HG02840 (cell line): ENCODE measurements around the gene ZNF335.

Experiments used
- ATAC-seq: cut with Tn5 transposase; IDR thresholded peaks from one replicate; pipeline ENCODE4 v1.9.1; 2021; ENCODE audit warnings: mild to moderate bottlenecking, moderate library complexity, moderate number of reproducible peaks; ENCODE audit not compliant: unreplicated experiment, low FRiP score

ZNF335 gene

GRCh38 chr20:45971675-45972499 lies at the start of gene ZNF335:
TSS of gene ZNF335 (minus strand) at chr20:45972203. CDS start at chr20:45971410, 793 bp downstream.
- peak; percentile 73 for ATAC-seq

GRCh38 chr20:46020555-46020954 lies 48.6 kb upstream of the ZNF335 start:
- no peak for ATAC-seq

DNA sequence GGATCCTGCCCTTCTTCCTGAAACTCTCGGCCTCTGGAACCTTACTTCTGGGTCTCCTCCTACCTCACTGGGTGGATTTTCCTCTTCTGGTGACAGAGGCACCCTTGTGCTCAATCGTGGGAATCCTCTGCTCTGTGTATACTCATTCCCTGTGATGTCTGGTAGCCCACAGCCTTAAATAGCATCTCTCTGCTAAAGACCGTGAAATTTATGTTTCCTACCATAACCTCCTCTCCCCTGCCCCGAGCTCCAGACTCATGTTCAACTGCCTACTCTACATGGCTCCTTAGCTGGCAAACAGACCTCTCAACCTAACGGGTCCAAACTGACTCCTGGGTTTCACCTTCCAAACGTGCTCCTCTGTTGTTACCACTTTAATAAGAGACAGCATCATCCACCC lies 46.6 kb upstream of the ZNF335 start:
- no peak for ATAC-seq

DNA sequence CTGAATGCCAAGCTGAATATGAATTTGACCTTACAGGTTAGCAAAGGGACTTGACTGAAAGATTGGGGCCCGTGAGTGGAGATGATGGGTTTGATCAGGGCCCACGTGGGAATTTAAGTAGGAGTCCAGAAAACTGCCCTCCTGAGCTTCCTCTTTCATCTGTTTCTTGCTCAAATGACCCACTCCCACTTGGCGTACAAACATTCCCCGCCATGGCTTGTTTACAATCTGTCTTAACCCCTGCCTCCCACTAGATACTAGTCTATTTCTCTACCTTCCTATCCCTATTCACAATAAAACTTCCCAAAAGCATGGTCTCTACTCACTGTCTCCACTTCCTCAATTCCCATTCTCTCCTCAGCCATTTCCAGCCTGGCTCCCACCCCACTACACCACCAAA lies 46.1 kb upstream of the ZNF335 start:
- ATAC-seq = no peak

GRCh38 chr20:46017272-46017671 lies 45.3 kb upstream of the ZNF335 start:
- no peak for ATAC-seq

DNA sequence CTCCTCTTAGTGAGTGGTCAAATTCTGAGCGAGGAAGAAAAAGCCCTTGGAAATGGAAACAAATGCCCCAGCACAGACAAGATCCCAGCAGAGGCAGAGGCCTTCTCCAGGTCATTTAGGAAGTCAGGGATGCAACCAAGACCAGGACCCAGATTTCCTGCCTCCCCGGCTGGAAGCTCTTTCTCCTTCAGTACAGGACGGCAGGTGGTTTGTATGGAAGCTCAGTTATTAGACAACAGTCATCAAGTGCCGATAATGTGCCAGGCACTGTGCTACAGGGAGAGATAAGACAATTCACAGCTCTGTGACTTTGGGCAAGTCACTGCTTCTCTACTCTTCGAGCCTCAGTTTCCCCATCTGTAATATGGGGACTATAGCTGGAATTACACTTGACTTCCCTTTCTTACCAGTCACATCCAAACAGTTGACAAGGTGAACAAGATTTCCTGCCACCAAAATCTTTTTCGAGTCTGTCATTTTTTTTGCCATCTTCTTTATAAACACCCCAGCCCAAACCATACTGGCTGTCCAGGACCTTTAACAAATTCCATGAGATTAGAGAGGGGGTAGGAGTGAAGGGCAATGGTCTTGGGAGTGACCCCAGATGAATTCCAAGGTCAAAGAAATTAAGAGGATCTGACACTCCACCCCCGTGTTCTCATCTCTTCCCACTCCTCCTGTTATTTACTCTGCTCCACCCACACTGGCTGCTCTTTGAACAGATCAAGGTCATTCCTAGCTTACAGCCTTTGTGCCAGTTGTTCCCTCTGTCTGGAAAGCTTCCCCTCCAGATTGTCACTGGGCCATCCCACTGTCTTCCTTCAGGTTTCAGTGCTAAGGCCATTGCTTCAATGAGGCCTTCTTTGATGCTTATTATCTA lies 42.8 kb upstream of the ZNF335 start:
- no peak for ATAC-seq

DNA sequence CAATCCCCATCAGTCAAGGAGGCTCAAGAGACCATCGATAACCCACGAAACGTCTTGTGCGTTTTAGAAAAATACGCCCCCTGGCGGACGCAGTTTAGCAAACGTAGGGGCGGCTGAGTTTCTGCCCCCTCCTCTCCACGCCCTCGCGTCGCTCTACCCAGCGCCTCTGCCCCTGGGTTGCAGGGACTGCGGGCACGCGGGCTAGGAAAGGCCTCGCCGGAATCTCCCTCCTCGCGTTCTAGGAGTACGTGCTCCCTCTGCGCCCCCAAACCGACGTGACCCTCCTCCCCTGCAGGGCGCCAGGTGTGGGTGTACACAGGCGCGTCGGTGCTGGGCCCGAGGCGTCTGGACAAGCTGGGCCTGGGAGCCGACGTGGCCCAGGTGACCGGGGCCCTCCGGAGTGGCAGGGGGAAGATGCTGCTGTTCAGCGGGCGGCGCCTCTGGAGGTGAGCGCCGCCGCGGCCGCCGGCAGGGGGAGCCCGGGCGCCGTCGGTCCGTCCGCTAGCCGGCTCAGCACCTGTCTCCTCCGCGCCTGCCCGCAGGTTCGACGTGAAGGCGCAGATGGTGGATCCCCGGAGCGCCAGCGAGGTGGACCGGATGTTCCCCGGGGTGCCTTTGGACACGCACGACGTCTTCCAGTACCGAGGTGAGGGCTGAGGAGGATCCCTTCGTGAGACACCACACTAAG lies 42.0 kb upstream of the ZNF335 start:
- no peak for ATAC-seq

GRCh38 chr20:46013322-46013828 lies 41.4 kb upstream of the ZNF335 start:
- no peak for ATAC-seq

DNA sequence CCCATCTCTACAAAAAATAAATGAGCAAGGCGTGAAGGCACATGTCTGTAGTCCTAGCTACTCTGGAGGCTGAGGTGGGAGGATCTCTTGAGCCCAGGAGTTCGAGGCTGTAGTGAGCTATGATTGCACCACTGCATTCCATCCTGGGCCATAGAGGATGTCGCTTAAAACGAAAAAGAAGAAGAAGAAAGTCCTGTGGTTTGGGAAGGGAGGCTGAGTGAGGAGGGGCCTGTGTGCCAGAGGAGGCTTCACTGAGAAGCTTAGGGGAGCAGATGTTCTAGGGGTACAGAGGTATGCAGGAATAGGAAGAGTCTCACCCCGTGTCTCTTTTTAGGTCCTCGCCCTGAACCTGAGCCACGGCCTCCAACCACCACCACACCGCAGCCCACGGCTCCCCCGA lies 40.9 kb upstream of the ZNF335 start:
- no peak for ATAC-seq

DNA sequence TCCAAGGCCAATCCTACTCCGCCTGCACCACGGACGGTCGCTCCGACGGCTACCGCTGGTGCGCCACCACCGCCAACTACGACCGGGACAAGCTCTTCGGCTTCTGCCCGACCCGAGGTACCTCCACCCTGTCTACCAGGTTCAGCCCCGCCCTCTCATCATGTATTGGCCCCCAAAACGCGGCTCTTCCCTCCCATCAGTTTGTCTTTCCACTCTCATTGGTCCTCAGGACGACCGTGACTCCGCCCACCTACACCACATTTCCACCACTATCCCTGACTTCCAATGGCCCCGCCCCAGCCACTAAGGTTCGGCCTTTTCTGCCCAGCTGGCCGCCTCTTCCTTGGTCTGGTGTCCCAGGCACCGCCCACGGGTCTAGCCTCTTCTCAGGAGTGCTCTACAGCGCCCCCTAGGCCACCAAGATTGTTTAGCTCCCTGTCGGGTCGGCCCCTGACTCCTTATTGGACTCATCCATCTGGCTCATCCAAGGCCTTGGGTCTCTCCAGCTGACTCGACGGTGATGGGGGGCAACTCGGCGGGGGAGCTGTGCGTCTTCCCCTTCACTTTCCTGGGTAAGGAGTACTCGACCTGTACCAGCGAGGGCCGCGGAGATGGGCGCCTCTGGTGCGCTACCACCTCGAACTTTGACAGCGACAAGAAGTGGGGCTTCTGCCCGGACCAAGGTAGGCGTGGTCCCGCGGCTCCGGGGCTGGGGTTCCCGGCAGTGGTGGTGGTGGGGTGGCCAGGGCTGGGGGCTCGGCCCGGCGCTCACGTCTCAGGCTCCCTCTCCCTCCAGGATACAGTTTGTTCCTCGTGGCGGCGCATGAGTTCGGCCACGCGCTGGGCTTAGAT lies 39.9 kb upstream of the ZNF335 start:
- ATAC-seq = no peak

DNA sequence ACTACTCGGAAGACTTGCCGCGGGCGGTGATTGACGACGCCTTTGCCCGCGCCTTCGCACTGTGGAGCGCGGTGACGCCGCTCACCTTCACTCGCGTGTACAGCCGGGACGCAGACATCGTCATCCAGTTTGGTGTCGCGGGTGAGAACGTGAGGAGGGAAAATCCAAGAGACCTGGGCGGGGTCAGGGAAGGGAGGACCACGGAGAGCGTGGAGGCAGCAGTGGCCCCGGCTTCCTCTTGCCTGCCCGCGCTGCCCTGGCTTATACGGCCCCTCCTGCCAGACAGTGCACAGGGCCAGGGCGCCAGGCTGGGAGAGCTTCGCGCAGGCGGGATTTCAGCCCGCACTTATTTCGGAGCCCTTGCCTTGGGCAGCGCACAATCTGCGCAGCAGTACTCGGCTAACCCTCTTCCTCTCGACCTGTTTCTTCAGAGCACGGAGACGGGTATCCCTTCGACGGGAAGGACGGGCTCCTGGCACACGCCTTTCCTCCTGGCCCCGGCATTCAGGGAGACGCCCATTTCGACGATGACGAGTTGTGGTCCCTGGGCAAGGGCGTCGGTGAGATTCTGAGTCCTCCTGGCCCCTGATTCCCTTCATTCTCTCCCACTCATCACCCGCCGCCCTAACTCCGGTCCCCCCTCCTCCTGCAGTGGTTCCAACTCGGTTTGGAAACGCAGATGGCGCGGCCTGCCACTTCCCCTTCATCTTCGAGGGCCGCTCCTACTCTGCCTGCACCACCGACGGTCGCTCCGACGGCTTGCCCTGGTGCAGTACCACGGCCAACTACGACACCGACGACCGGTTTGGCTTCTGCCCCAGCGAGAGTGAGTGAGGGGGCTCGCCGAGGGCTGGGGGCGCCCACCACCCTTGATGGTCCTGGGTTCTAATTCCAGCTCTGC lies 38.7 kb upstream of the ZNF335 start:
- ATAC-seq = no peak

GRCh38 chr20:46009816-46010215 lies 37.8 kb upstream of the ZNF335 start:
- ATAC-seq = no peak

DNA sequence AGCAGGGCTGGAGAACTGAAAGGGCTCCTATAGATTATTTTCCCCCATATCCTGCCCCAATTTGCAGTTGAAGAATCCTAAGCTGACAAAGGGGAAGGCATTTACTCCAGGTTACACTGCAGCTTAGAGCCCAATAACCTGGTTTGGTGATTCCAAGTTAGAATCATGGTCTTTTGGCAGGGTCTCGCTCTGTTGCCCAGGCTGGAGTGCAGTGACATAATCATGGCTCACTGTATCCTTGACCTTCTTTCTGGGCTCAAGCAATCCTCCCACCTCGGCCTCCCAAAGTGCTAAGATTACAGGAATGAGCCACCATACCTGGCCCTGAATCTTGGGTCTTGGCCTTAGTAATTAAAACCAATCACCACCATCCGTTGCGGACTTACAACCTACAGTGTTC lies 35.7 kb upstream of the ZNF335 start:
- no peak for ATAC-seq

DNA sequence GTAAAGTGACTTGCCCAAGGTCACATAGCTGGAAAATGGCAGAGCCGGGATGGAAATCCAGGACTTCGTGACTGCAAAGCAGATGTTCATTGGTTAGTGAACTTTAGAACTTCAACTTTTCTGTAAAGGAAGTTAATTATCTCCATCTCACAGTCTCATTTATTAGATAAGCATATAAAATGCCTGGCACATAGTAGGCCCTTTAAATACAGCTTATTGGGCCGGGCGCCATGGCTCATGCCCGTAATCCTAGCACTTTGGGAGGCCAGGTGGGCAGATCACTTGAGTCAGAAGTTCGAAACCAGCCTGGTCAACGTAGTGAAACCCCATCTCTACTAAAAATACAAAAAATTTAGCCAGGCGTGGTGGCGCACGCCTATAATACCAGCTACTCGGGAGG lies 35.0 kb upstream of the ZNF335 start:
- ATAC-seq = no peak

DNA sequence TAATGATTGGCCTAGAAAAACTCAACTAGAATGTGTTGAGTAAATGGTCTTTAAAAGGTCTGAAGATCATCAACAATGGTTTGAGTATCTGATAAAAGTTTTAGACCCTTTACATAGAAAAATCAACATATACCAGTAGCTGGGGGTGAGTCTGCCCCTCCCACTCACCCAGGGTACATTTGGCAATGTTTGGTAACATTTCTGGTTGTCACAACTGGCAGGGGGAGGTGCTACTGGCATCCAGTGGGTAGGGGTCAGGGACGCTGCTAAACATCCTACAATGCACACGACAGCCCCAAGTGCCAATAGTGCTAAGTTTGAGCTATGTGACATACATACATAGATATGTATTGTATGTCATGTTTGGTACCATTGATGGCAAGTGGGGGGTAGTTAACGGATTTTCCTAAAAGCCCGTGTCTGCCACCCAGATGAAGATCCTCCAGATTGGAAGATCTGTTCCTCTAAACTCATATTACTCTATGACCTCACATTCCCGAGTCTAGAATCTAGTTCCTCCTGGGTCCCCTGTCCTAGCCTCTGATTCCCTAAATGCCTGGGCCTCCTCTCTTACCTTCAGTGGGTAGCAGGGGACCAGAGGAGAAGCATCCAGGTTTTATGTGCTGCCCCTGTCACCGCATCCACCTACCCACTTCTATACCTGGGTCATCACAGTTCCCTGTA lies 34.2 kb upstream of the ZNF335 start:
- no peak for ATAC-seq

GRCh38 chr20:46004889-46005473 lies 33.0 kb upstream of the ZNF335 start:
- no peak for ATAC-seq

- ATAC-seq = no peak
Observed at GRCh38 chr20:46004187-46004586, 32.2 kb upstream of the ZNF335 start.

DNA sequence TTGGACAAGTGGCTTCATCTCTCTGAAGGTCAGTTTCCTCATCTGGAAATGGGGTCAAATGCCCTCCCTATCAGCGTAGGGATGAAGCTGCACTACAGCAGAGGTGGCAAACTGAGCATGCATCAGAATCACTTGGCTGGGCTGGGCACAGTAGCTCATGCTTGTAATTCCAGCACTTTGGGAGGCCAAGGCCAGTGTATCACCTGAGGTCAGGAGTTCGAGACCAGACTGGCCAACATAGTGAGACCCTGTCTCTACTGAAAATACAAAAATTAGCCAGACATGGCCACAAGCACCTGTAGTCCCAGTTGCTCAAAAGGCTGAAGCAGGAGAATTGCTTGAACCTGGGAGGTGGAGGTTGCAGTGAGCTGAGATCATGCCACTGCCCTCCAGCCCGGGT lies 30.0 kb upstream of the ZNF335 start:
- no peak for ATAC-seq
